HepG2 (cell line): Measurements from ENCODE around the gene SLC6A6. TPM values are rescaled to one million over a fixed set of nuclear protein-coding genes. Genes with fewer than 3 reads are reported as not detected.

Experiments used
- CREM ChIP-seq, 2 experiments: sonication (generic) in 1 of 2; formaldehyde crosslinking in 1 of 2; IDR thresholded peaks; 2 replicates each; pipeline versions ENCODE4 v1.4.0 to v1.6.1; 2016 to 2020; ENCODE audit warnings: antibody characterized with exemption in 1 of 2, mild to moderate bottlenecking in 1 of 2, missing genetic modification reagents in 1 of 2
- ETS1 ChIP-seq: sonication (generic); formaldehyde crosslinking; IDR thresholded peaks from 2 replicates; pipeline ENCODE4 v1.4.0; 2020; ENCODE audit warnings: missing genetic modification reagents
- HOXA3 ChIP-seq: sonication (generic); formaldehyde crosslinking; IDR thresholded peaks from 2 replicates; pipeline ENCODE4 v1.5.0; 2020; ENCODE audit warnings: missing genetic modification reagents
- JARID2 ChIP-seq: sonication (generic); formaldehyde crosslinking; IDR thresholded peaks from 2 replicates; pipeline ENCODE4 v1.8.1; 2023; ENCODE audit warnings: missing genetic modification reagents, inconsistent platforms; ENCODE audit not compliant: insufficient replicate concordance
- JUND ChIP-seq: sonication (generic); formaldehyde crosslinking; IDR thresholded peaks from 2 replicates; pipeline ENCODE4 v1.8.0; 2022; ENCODE audit warnings: mild to moderate bottlenecking, missing genetic modification reagents
- KIAA2018 ChIP-seq: sonication (generic); formaldehyde crosslinking; IDR thresholded peaks from 2 replicates; pipeline ENCODE4 v1.5.0; 2020; ENCODE audit warnings: mild to moderate bottlenecking, missing genetic modification reagents, borderline replicate concordance
- MTA1 ChIP-seq: sonication (generic); formaldehyde crosslinking; IDR thresholded peaks from 2 replicates; pipeline ENCODE4 v1.4.0; 2020; ENCODE audit warnings: missing genetic modification reagents, mild to moderate bottlenecking, borderline replicate concordance
- PPARG ChIP-seq: conservative IDR thresholded peaks from 2 replicates; pipeline ENCODE4 v1.6.1; 2016; ENCODE audit warnings: missing biosample characterization, missing genetic modification reagents
- SP5 ChIP-seq: IDR thresholded peaks from 2 replicates; pipeline ENCODE4 v1.6.1; 2016; ENCODE audit warnings: low read depth, borderline replicate concordance
- ZNF292 ChIP-seq: sonication (generic); formaldehyde crosslinking; IDR thresholded peaks from 2 replicates; pipeline ENCODE4 v1.8.1; 2022; ENCODE audit warnings: mild to moderate bottlenecking, low read depth, missing genetic modification reagents, borderline replicate concordance
- ZNF343 ChIP-seq: sonication (generic); formaldehyde crosslinking; IDR thresholded peaks from 2 replicates; pipeline ENCODE4 v1.4.0; 2020; ENCODE audit warnings: mild to moderate bottlenecking, missing genetic modification reagents
- ZNF501 ChIP-seq: sonication (generic); formaldehyde crosslinking; IDR thresholded peaks from 2 replicates; pipeline ENCODE4 v1.5.1; 2020; ENCODE audit warnings: mild to moderate bottlenecking, moderate library complexity, missing genetic modification reagents
- polyA plus RNA-seq, 8 experiments: library from polyadenylated mRNA; depleted of rRNA in 3 of 8; stranded (reverse) in 7 of 8; unstranded in 1 of 8; fragments of >200 nt; fragmentation: Illumina TruSeq in 4 of 8; extraction: Trizol in 4 of 8; gene quantifications; 2 replicates each; pipeline versions ENCODE4 v1.2.1 to v1.2.3, GENCODE V29; 2011 to 2016; ENCODE audit warnings: low read depth in 4 of 8, missing spikeins in 1 of 8, mixed read lengths in 1 of 8; ENCODE audit not compliant: insufficient read depth in 1 of 8
- total RNA-seq, 5 experiments: library from RNA; depleted of rRNA; stranded (reverse); fragments of >200 nt; fragmentation: Illumina TruSeq; extraction: Trizol; gene quantifications; 2 replicates each; pipeline ENCODE4 v1.2.3, GENCODE V29; 2016; ENCODE audit warnings: low read depth in 1 of 5
- TF ChIP-seq, protein P1 (sequence below): sonication (generic); formaldehyde crosslinking; IDR thresholded peaks from 2 replicates; pipeline ENCODE4 v1.8.0; 2022; ENCODE audit warnings: missing genetic modification reagents, low read depth, mild to moderate bottlenecking, borderline replicate concordance
- TF ChIP-seq, protein P2 (sequence below): sonication (generic); formaldehyde crosslinking; IDR thresholded peaks from 2 replicates; pipeline ENCODE4 v1.4.0; 2020; ENCODE audit warnings: missing genetic modification reagents

The SLC6A6 gene
- total and polyA plus RNA-seq, 2 of the 13 experiments (the other 11 are each of a cell fraction or from before 2014, with no cell fraction given) = 14.1 to 20.7 TPM

DNA sequence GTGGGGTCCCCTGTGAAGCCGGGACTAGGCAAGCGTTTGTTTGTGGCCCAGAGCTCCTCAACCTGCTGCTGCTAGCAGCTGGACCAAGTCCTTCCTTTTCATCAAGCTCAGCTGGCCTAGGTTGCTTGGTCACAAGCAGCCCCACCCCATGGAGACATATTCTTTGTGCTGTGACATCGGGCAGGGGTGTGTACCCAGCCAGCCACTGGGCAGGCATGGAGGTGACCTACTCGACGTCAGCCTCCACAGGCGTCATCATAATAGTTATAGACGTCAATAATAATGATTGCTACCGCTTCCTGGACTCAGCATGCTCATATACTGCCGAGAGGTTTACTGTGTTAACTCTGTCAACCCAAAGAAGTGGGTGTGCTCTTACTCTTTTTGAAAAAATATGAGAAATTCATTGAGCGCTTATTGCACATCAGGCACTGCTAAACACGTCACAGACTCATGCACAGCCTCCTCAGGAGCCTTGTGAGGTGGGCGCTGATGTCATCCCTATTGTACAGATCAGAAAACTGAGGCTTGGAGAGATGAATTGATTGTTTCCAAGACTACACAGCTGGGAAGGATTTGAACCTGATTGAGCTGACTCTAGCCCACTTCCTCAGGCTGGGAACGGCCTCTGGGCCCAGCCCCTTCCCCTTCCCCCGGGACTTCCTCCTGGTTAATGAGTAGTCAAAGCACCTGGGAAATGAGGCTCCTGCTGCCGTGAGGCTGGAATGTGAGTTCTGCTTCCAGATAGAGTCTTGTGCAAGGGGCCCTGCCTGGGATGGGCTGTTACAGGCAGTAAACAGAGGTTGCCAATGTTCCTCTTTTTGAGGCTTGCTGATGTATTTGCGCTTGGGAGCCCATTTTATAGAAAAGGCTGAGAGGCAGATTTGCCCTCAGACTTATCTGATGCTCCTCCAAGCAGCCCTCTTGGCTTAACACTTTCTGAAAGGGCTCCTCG is 16.2 kb downstream of the SLC6A6 start (continued):
- TF ChIP-seq KIAA2018 (CRISPR knock-in tag) = no peak
- no peak; the same call in 1 of the 2 replicates for TF ChIP-seq HOXA3 (CRISPR knock-in tag)
- TF ChIP-seq ZNF343 (CRISPR knock-in tag) = no peak
- 0 out of 2 replicates have a peak, but pooled peaks have one; percentile 27 for TF ChIP-seq PPARG
- 0 out of 2 replicates have a peak, but pooled peaks have one; percentile 23 for TF ChIP-seq MTA1
- TF ChIP-seq CREM (IDR thresholded peaks at IDR 0.05) = no peak
- no peak for TF ChIP-seq CREM (CRISPR knock-in tag; IDR thresholded peaks at IDR 0.05)
- peak; percentile 52; the same call in 1 of the 2 replicates for TF ChIP-seq SP5 (CRISPR knock-in tag)
- no peak for TF ChIP-seq JARID2 (CRISPR knock-in tag)
- TF ChIP-seq ZNF501 (CRISPR knock-in tag) = 0 out of 2 replicates have a peak, but pooled peaks have one; percentile 16
- TF ChIP-seq, protein P1, sequence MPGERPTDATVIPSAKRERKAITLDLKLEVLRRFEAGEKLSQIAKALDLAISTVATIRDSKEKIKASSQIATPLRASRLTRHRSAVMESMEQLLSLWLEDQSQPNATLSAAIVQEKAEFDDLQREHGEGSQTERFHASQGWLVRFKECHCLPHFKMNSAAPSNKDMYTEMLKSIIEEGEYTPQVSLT (CRISPR knock-in tag) = no peak
- no peak for TF ChIP-seq ETS1 (CRISPR knock-in tag)
- TF ChIP-seq, protein P2, sequence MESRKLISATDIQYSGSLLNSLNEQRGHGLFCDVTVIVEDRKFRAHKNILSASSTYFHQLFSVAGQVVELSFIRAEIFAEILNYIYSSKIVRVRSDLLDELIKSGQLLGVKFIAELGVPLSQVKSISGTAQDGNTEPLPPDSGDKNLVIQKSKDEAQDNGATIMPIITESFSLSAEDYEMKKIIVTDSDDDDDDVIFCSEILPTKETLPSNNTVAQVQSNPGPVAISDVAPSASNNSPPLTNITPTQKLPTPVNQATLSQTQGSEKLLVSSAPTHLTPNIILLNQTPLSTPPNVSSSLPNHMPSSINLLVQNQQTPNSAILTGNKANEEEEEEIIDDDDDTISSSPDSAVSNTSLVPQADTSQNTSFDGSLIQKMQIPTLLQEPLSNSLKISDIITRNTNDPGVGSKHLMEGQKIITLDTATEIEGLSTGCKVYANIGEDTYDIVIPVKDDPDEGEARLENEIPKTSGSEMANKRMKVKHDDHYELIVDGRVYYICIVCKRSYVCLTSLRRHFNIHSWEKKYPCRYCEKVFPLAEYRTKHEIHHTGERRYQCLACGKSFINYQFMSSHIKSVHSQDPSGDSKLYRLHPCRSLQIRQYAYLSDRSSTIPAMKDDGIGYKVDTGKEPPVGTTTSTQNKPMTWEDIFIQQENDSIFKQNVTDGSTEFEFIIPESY = no peak
- no peak for TF ChIP-seq JUND (CRISPR knock-in tag)
- TF ChIP-seq ZNF292 (CRISPR knock-in tag) = peak; percentile 56; the same call in 1 of the 2 replicates
